Measurements from ENCODE around the gene CDC14A.
"Not testable (repeated sequence)": the region's sequence is repeated elsewhere in the genome, so short reads cannot be mapped to it uniquely, and the experiment has no call there.

The CDC14A gene

GRCh38 chr1:100335436-100335835 lies 16.9 kb upstream of the CDC14A start:
- DNase-seq (ENCODE audit: low read depth) = no peak

- not testable (repeated sequence) for DNase-seq (ENCODE audit: low read depth)
These were observed 14.4 kb upstream of the CDC14A start for GRCh38 chr1:100337878-100338277.

- DNase-seq (ENCODE audit: low read depth) = not testable (repeated sequence)
These were observed 12.6 kb upstream of the CDC14A start for GRCh38 chr1:100339735-100340134.

GRCh38 chr1:100340494-100340893 lies 11.8 kb upstream of the CDC14A start:
- no peak for DNase-seq (ENCODE audit: low read depth)

GRCh38 chr1:100342348-100342747 lies 10.0 kb upstream of the CDC14A start:
- DNase-seq (ENCODE audit: low read depth) = no peak

- no peak for DNase-seq (ENCODE audit: low read depth)
These were observed 8.4 kb upstream of the CDC14A start for GRCh38 chr1:100343897-100344296.

GRCh38 chr1:100344774-100345173 lies 7.5 kb upstream of the CDC14A start:
- peak; percentile 32 for DNase-seq (ENCODE audit: low read depth)

GRCh38 chr1:100346387-100346786 lies 5.9 kb upstream of the CDC14A start:
- no peak for DNase-seq (ENCODE audit: low read depth)

GRCh38 chr1:100347009-100347966 lies 5.0 kb upstream of the CDC14A start:
- DNase-seq (ENCODE audit: low read depth) = peak; percentile 12

GRCh38 chr1:100348549-100349144 lies 3.7 kb upstream of the CDC14A start:
- DNase-seq (ENCODE audit: low read depth) = no peak

- no peak for DNase-seq (ENCODE audit: low read depth)
These were observed 3.1 kb upstream of the CDC14A start for GRCh38 chr1:100349246-100349645.

GRCh38 chr1:100350787-100351094 lies 1.6 kb upstream of the CDC14A start:
- DNase-seq (ENCODE audit: low read depth) = no peak

GRCh38 chr1:100351095-100351887 lies 1.0 kb upstream of the CDC14A start:
- DNase-seq (ENCODE audit: low read depth) = peak; percentile 88

GRCh38 chr1:100353071-100353801 lies 930 bp downstream of the CDC14A start:
- DNase-seq (ENCODE audit: low read depth) = peak; percentile 31

GRCh38 chr1:100353988-100354387 lies 1.7 kb downstream of the CDC14A start:
- peak; percentile 81 for DNase-seq (ENCODE audit: low read depth)

- DNase-seq (ENCODE audit: low read depth) = peak; percentile 39
These were observed 2.7 kb downstream of the CDC14A start for GRCh38 chr1:100354971-100355394.

- peak; percentile 17 for DNase-seq (ENCODE audit: low read depth)
These were observed 5.9 kb downstream of the CDC14A start for GRCh38 chr1:100358210-100358609.

- DNase-seq (ENCODE audit: low read depth) = no peak
These were observed 6.8 kb downstream of the CDC14A start for GRCh38 chr1:100359139-100359538.

GRCh38 chr1:100360790-100361510 lies 8.6 kb downstream of the CDC14A start:
- DNase-seq (ENCODE audit: low read depth) = peak; percentile 70

GRCh38 chr1:100361511-100362089 lies 9.3 kb downstream of the CDC14A start:
- no peak for DNase-seq (ENCODE audit: low read depth)

Data from EH (cell line).